Measurements from ENCODE around the gene TXN.

Gene TXN

DNA sequence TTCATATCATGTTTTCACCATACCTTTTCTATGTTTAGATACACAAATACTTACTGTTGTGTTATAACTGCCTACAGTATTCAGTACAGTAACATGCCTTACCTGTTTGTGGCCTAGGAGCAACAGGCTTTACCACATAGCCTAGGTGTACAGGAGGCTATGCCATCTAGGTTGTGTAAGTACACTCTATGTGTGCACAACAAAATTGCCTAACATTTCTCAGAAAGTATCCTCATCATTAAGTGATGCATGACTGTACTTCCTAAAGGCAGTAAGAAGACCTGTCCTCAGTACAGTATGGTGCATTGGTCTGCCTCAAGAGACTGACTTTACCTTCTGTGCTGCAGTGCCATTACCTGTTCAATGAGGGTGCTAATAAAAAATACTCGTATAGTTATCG, 7.9 kb downstream of the TXN start:
- Histone ChIP-seq H3K4me3 (ENCODE audit: insufficient read depth, low read depth, low read length, poor library complexity, severe bottlenecking) (no peak overlapping the region), H3K9me3 (ENCODE audit: control insufficient read depth, low read length) (no peaks in the 10 kb centered on the region), H3K36me3 (ENCODE audit: control insufficient read depth, insufficient read depth, low read length) (peaks cover 26% of the 10 kb centered on the region), H3K4me1 (ENCODE audit: control insufficient read depth, insufficient read depth, low read length, poor library complexity, severe bottlenecking) (no peaks in the 10 kb centered on the region), H3K27ac (ENCODE audit: insufficient read depth, low read length, poor library complexity, severe bottlenecking) (no peak overlapping the region), H3K27me3 (replicated peaks; ENCODE audit: control insufficient read depth, insufficient read depth, low read length, poor library complexity, severe bottlenecking) (no peaks in the 10 kb centered on the region)
- no peak for DNase-seq

DNA sequence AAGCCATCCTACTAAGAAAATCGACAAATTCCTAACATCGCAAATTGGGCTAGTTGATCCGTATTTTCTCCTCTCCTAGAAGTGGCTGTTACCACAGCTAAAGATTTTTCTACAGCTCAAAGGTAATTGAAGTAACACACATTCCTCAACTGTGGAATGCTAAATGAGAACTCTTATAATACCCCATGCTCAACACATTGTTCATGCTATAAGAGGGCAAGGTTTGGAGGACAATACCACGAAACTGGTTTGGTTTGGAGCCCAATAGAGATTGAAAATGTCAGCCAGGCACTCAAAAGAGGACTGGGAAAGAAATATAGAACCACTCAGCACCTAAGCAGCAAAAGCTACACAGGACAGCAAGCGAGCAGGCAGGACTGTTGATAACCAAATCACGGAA, 10.1 kb downstream of the TXN start:
- no peaks in the 10 kb centered on the region for H3K9me3 ChIP-seq (ENCODE audit: control insufficient read depth, low read length)
- H3K4me3 ChIP-seq (ENCODE audit: insufficient read depth, low read depth, low read length, poor library complexity, severe bottlenecking): no peak overlapping the region
- peaks cover 26% of the 10 kb centered on the region for H3K36me3 ChIP-seq (ENCODE audit: control insufficient read depth, insufficient read depth, low read length)
- DNase-seq: no peak
- no peak overlapping the region for H3K27ac ChIP-seq (ENCODE audit: insufficient read depth, low read length, poor library complexity, severe bottlenecking)
- no peaks in the 10 kb centered on the region for H3K4me1 ChIP-seq (ENCODE audit: control insufficient read depth, insufficient read depth, low read length, poor library complexity, severe bottlenecking)
- no peaks in the 10 kb centered on the region for H3K27me3 ChIP-seq (replicated peaks; ENCODE audit: control insufficient read depth, insufficient read depth, low read length, poor library complexity, severe bottlenecking)

DNA sequence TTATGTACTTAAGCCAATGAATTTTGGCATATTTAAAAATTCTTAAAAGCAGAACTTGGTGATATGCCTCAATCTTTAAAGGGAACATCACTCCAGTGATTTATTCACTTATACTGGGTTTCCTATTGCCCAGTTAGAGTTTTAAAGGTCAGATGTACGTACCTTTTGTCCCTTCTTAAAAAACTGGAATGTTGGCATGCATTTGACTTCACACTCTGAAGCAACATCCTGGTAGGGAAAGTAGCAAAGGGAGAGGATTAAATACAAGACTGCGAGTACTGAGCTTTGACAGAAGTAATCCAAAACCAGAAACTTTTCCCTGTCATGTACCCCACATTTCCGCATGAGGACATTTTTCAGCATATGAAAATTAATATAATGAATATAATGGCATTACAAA, 11.7 kb downstream of the TXN start:
- H3K36me3 ChIP-seq (ENCODE audit: control insufficient read depth, insufficient read depth, low read length): peaks cover 26% of the 10 kb centered on the region
- no peak overlapping the region for H3K4me3 ChIP-seq (ENCODE audit: insufficient read depth, low read depth, low read length, poor library complexity, severe bottlenecking)
- H3K27ac ChIP-seq (ENCODE audit: insufficient read depth, low read length, poor library complexity, severe bottlenecking): no peak overlapping the region
- no peak for DNase-seq
- no peaks in the 10 kb centered on the region for H3K4me1 ChIP-seq (ENCODE audit: control insufficient read depth, insufficient read depth, low read length, poor library complexity, severe bottlenecking)
- H3K27me3 ChIP-seq (replicated peaks; ENCODE audit: control insufficient read depth, insufficient read depth, low read length, poor library complexity, severe bottlenecking): no peaks in the 10 kb centered on the region
- no peaks in the 10 kb centered on the region for H3K9me3 ChIP-seq (ENCODE audit: control insufficient read depth, low read length)

DNA sequence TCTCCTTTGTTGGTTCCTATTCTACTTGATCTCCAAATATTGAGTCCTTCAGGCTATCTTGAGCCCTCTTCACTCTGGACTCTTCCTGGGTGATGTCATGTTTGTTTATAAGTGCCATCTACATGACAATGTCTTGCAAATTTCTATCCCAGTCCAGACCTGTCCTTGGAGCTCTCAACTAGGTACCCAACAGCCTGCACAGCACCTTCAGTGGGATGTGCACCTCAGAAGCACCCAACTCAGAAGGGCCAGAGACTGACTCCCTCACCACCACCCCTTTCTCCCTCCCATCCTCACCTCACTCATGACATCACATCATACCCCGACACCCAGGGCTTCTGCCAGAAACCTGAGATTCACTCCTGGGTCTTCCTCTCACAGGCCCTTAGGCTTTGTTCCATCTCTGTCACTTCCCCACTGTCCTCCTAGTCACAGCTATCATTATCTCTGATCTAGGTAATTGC, 14.4 kb downstream of the TXN start:
- DNase-seq: no peak
- Histone ChIP-seq H3K27ac (ENCODE audit: insufficient read depth, low read length, poor library complexity, severe bottlenecking) (no peak overlapping the region), H3K27me3 (replicated peaks; ENCODE audit: control insufficient read depth, insufficient read depth, low read length, poor library complexity, severe bottlenecking) (no peaks in the 10 kb centered on the region), H3K4me3 (ENCODE audit: insufficient read depth, low read depth, low read length, poor library complexity, severe bottlenecking) (no peak overlapping the region), H3K9me3 (ENCODE audit: control insufficient read depth, low read length) (no peaks in the 10 kb centered on the region), H3K36me3 (ENCODE audit: control insufficient read depth, insufficient read depth, low read length) (peaks cover 21% of the 10 kb centered on the region), H3K4me1 (ENCODE audit: control insufficient read depth, insufficient read depth, low read length, poor library complexity, severe bottlenecking) (no peaks in the 10 kb centered on the region)

DNA sequence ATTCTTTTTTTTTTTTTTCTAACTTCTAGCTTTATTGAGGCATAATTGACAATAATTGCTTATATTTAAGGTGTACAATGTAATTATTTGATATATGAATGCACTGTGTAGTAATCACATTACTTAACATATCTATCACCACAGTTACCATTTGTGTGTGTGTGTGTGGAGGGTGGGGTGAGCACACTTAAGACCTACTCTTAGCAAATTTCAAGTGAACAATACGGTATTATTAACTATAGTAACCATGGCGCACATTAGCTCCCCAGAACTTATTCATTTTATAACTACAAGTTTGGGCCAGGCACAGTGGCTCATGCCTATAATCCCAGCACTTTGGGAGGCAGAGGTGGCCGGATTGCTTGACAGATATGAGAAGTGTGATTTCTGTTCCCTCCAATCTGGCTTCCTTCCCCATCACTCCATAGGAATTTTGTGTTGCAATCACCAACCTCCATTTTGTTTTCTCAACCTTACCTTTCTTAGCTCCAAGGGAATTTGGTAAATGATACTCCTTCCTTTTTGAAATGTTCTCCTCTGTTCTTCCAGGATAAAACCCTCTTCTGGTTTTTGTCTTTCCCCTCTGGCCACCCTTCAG, 14.9 kb downstream of the TXN start:
- Histone ChIP-seq H3K9me3 (ENCODE audit: control insufficient read depth, low read length) (no peaks in the 10 kb centered on the region), H3K27me3 (replicated peaks; ENCODE audit: control insufficient read depth, insufficient read depth, low read length, poor library complexity, severe bottlenecking) (no peaks in the 10 kb centered on the region), H3K4me1 (ENCODE audit: control insufficient read depth, insufficient read depth, low read length, poor library complexity, severe bottlenecking) (no peaks in the 10 kb centered on the region), H3K36me3 (ENCODE audit: control insufficient read depth, insufficient read depth, low read length) (peaks cover 16% of the 10 kb centered on the region), H3K4me3 (ENCODE audit: insufficient read depth, low read depth, low read length, poor library complexity, severe bottlenecking) (no peak overlapping the region), H3K27ac (ENCODE audit: insufficient read depth, low read length, poor library complexity, severe bottlenecking) (no peak overlapping the region)
- DNase-seq: no peak

DNA sequence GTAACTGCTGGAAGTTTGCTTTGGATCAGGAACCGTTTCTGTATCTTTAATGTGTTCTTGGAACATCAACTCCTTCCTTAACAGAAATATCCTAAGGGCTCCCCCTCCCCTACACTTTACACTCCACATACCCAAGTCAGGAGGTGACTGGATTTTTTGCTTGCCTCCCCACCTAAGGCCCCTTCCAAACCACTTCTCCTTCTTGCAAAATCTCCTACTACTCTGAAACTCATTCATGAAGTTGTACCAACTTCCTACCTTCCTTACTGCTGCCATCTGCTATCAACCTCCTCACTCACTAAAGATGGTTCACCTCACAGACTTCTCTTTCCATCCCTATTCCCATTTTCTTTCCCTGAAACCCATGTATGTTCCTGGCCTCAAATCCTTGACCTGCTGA, 16.1 kb downstream of the TXN start:
- no peaks in the 10 kb centered on the region for H3K27me3 ChIP-seq (replicated peaks; ENCODE audit: control insufficient read depth, insufficient read depth, low read length, poor library complexity, severe bottlenecking)
- no peaks in the 10 kb centered on the region for H3K4me1 ChIP-seq (ENCODE audit: control insufficient read depth, insufficient read depth, low read length, poor library complexity, severe bottlenecking)
- no peak for DNase-seq
- H3K4me3 ChIP-seq (ENCODE audit: insufficient read depth, low read depth, low read length, poor library complexity, severe bottlenecking): no peak overlapping the region
- no peaks in the 10 kb centered on the region for H3K9me3 ChIP-seq (ENCODE audit: control insufficient read depth, low read length)
- peaks cover 8% of the 10 kb centered on the region for H3K36me3 ChIP-seq (ENCODE audit: control insufficient read depth, insufficient read depth, low read length)
- no peak overlapping the region for H3K27ac ChIP-seq (ENCODE audit: insufficient read depth, low read length, poor library complexity, severe bottlenecking)

DNA sequence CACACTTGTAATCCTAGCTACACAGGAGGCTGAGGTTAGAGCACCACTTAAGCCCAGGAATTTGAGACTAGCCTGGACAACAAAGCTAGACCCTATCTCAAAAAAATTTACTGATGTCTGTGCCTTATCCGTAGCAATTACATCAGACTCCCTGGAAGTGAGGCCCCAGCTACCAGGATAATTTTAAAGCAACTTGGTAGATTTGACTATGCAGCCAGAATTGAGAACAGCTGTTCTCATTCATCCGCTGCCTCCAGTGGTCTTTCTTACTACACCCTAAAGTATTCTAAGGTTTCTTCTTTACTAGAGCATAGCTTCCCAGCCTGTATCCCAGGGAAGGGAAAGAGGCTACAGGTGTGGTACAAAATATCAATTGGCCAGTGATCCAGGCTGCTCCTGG, 28.0 kb downstream of the TXN start:
- Histone ChIP-seq H3K9me3 (ENCODE audit: control insufficient read depth, low read length) (no peaks in the 10 kb centered on the region), H3K4me1 (ENCODE audit: control insufficient read depth, insufficient read depth, low read length, poor library complexity, severe bottlenecking) (no peaks in the 10 kb centered on the region), H3K27ac (ENCODE audit: insufficient read depth, low read length, poor library complexity, severe bottlenecking) (no peak overlapping the region), H3K4me3 (ENCODE audit: insufficient read depth, low read depth, low read length, poor library complexity, severe bottlenecking) (no peak overlapping the region), H3K36me3 (ENCODE audit: control insufficient read depth, insufficient read depth, low read length) (no peaks in the 10 kb centered on the region), H3K27me3 (replicated peaks; ENCODE audit: control insufficient read depth, insufficient read depth, low read length, poor library complexity, severe bottlenecking) (no peaks in the 10 kb centered on the region)
- no peak for DNase-seq

DNA sequence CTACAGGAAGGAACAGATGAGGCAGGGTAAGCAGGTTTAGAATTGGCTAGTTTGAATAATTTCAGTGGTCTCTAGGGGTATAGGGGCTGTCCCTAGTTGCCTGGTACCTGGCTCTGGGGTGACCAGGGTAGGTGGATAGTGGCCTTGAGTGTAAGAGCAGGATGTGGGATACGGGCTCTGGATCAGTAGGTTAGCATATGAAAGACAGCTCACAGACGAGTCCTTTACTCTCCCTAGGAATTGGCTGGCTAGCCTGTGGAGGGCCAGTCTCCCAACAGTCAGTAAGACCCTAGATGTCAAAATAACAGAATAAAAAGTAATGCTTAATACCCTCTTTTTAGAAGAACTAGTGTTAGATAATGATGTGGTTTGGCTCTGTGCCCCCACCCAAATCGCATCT, 31.7 kb downstream of the TXN start:
- Histone ChIP-seq H3K36me3 (ENCODE audit: control insufficient read depth, insufficient read depth, low read length) (no peaks in the 10 kb centered on the region), H3K4me3 (ENCODE audit: insufficient read depth, low read depth, low read length, poor library complexity, severe bottlenecking) (no peak overlapping the region)
- no peak for DNase-seq

DNA sequence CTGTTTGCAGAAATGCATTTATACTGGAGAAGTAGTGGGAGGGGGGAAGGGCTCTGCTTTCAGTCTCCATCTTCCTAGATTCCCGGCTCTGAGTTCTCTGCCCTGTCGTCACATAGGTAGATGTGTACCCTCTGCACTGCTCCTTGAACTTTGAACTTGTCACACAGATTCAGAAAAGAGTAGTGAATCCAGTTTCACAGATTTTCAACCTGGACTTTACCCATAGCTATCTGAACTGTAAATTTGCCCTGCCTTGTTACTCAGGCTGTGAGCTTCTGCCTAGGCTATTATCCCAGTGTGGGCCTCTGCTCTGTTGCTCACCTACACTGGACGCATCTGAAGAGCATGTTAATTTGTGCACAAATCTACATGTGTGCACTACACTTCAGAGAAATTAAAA, 35.5 kb downstream of the TXN start:
- H3K9me3 ChIP-seq (ENCODE audit: control insufficient read depth, low read length): no peaks in the 10 kb centered on the region
- H3K27me3 ChIP-seq (replicated peaks; ENCODE audit: control insufficient read depth, insufficient read depth, low read length, poor library complexity, severe bottlenecking): peaks cover 7% of the 10 kb centered on the region
- H3K4me1 ChIP-seq (ENCODE audit: control insufficient read depth, insufficient read depth, low read length, poor library complexity, severe bottlenecking): no peaks in the 10 kb centered on the region
- H3K4me3 ChIP-seq (ENCODE audit: insufficient read depth, low read depth, low read length, poor library complexity, severe bottlenecking): no peak overlapping the region
- DNase-seq: no peak
- H3K36me3 ChIP-seq (ENCODE audit: control insufficient read depth, insufficient read depth, low read length): no peaks in the 10 kb centered on the region
- H3K27ac ChIP-seq (ENCODE audit: insufficient read depth, low read length, poor library complexity, severe bottlenecking): no peak overlapping the region

More for the DNA sequence above, 31.7 kb downstream of the TXN start:
- no peak overlapping the region for H3K27ac ChIP-seq (ENCODE audit: insufficient read depth, low read length, poor library complexity, severe bottlenecking)
- no peaks in the 10 kb centered on the region for H3K4me1 ChIP-seq (ENCODE audit: control insufficient read depth, insufficient read depth, low read length, poor library complexity, severe bottlenecking)
- H3K9me3 ChIP-seq (ENCODE audit: control insufficient read depth, low read length): no peaks in the 10 kb centered on the region
- H3K27me3 ChIP-seq (replicated peaks; ENCODE audit: control insufficient read depth, insufficient read depth, low read length, poor library complexity, severe bottlenecking): peaks cover 2% of the 10 kb centered on the region

DNA sequence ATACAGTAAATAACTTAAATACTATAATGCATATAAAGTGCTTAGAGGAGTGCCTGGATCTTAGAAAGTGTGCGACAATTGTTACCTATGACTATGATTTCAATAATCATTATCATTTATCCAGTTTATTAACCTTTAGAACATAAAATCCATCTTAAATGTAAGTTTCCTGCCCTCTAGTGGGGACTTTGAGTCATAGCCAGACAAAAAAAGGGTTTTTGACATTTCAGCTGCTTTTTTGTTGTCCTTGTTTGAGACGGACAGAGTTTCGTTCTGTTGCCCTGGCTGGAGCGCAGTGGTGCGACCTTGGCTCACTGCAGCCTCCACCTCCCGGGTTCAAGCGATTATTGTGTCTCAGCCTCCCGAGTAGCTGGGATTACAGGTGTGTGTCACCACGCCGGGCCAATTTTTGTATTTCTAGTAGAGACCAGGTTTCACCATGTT, 38.6 kb downstream of the TXN start:
- no peak for DNase-seq
- Histone ChIP-seq H3K4me3 (ENCODE audit: insufficient read depth, low read depth, low read length, poor library complexity, severe bottlenecking) (no peak overlapping the region), H3K4me1 (ENCODE audit: control insufficient read depth, insufficient read depth, low read length, poor library complexity, severe bottlenecking) (no peaks in the 10 kb centered on the region)

More for the DNA sequence above, 38.6 kb downstream of the TXN start:
- Histone ChIP-seq H3K27ac (ENCODE audit: insufficient read depth, low read length, poor library complexity, severe bottlenecking) (no peak overlapping the region), H3K27me3 (replicated peaks; ENCODE audit: control insufficient read depth, insufficient read depth, low read length, poor library complexity, severe bottlenecking) (peaks cover 7% of the 10 kb centered on the region), H3K36me3 (ENCODE audit: control insufficient read depth, insufficient read depth, low read length) (no peaks in the 10 kb centered on the region), H3K9me3 (ENCODE audit: control insufficient read depth, low read length) (no peaks in the 10 kb centered on the region)

All from effector memory CD4-positive, alpha-beta T cell (primary cell).